ENCODE data around the gene RPS27L. TPM values are rescaled to one million over a fixed set of nuclear protein-coding genes. Genes with fewer than 3 reads are reported as not detected.

The RPS27L gene
- total and polyA plus RNA-seq, 9 of the 15 experiments (the other 6 are each of a cell fraction or from before 2014, with no cell fraction given), result 72.2 to 382 (median 116) TPM

GRCh38 chr15:63163217-63163616 lies 5.9 kb upstream of the RPS27L start:
- ATAC-seq, result no peak

More at GRCh38 chr15:63163217-63163616, 5.9 kb upstream of the RPS27L start:
- intact Hi-C loops (cut with micrococcal nuclease), result loop anchor here (10.0 kb wide), 1 partner anchor 242 kb away; no protein-coding TSS in a partner anchor
- FAIRE-seq (no peak), DNase-seq (ENCODE audit: extremely low read depth in 1 of 4, low spot score in 3 of 4) (no peak)
- no peaks in the 10 kb centered on the region for H4K20me1 ChIP-seq (replicated peaks; ENCODE audit: control insufficient read depth, insufficient read depth, low read length)
- H3K4me1 ChIP-seq (replicated peaks in 1 of 2; ENCODE audit: control insufficient read depth in 2 of 2, insufficient read depth in 2 of 2, low read length in 2 of 2), result peaks cover 0 to under 1% of the 10 kb centered on the region in 2 experiments; a peak in 1 of 5 replicates
- no peaks in the 10 kb centered on the region for H3K36me3 ChIP-seq (ENCODE audit: control insufficient read depth, insufficient read depth, low read length)
- no peak overlapping the region for H3K4me2 ChIP-seq (ENCODE audit: insufficient read depth, low read length)
- no peaks in the 10 kb centered on the region for H3K9me3 ChIP-seq (replicated peaks; ENCODE audit: control insufficient read depth, insufficient read depth, low read depth, low read length)
- 46% methylated on average over 4 of the region's 4 CpGs for WGBS (ENCODE audit: insufficient coverage, low coverage, missing lambda C conversion rate)
- ChIA-PET POLR2A (interaction anchor here (1.1 kb wide), 1 partner anchor 10 kb away, joined by 3 read pairs; no protein-coding TSS in a partner anchor), CTCF (ENCODE audit: low intra/inter-chr PET ratio) (no interaction called here)
- no peak overlapping the region for H2AFZ ChIP-seq (ENCODE audit: low read depth, low read length)
- peaks cover 2% of the 10 kb centered on the region; the same call in 1 of the 3 replicates for H3K79me2 ChIP-seq (ENCODE audit: control insufficient read depth, insufficient read depth, low read length)
- H3K4me3 ChIP-seq, result no peak overlapping the region
- no peaks in the 10 kb centered on the region for H3K9me1 ChIP-seq (ENCODE audit: control insufficient read depth, insufficient read depth, low read length)
- no peak overlapping the region for H3K9ac ChIP-seq (ENCODE audit: insufficient read depth in 1 of 2, low read depth in 2 of 2, low read length in 2 of 2)
- in situ Hi-C loops (cut with MboI), result no loop called here
- H3K27me3 ChIP-seq (ENCODE audit: control insufficient read depth in 2 of 2, insufficient read depth in 2 of 2, low read length in 2 of 2), result no peaks in the 10 kb centered on the region
- no peak overlapping the region for H3K27ac ChIP-seq (ENCODE audit: extremely low read depth, low read depth, low read length)
- BruUV-seq (replicated peaks), result no TSS peak
- TF ChIP-seq, protein P1, sequence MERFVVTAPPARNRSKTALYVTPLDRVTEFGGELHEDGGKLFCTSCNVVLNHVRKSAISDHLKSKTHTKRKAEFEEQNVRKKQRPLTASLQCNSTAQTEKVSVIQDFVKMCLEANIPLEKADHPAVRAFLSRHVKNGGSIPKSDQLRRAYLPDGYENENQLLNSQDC (CRISPR knock-in tag; IDR thresholded peaks at IDR 0.05), result no peak
- TF ChIP-seq SPI1 (IDR thresholded peaks at IDR 0.05; ENCODE audit: borderline replicate concordance, low read depth, low read length), result no peak
- no peak for TF ChIP-seq FOXK2 (conservative IDR thresholded peaks at IDR 0.05 in 1 of 2, IDR thresholded peaks at IDR 0.05 in 1 of 2; ENCODE audit: low read depth in 2 of 2)
- no peak for TF ChIP-seq CEBPB (tag; IDR thresholded peaks at IDR 0.05)
- no peak for TF ChIP-seq RBM22 (IDR thresholded peaks at IDR 0.05; ENCODE audit: low read depth, low read length, poor library complexity, severe bottlenecking)
- no peak for TF ChIP-seq SNRNP70 (optimal IDR thresholded peaks at IDR 0.05; ENCODE audit: low read depth, low read length)
- TF ChIP-seq, protein P2, sequence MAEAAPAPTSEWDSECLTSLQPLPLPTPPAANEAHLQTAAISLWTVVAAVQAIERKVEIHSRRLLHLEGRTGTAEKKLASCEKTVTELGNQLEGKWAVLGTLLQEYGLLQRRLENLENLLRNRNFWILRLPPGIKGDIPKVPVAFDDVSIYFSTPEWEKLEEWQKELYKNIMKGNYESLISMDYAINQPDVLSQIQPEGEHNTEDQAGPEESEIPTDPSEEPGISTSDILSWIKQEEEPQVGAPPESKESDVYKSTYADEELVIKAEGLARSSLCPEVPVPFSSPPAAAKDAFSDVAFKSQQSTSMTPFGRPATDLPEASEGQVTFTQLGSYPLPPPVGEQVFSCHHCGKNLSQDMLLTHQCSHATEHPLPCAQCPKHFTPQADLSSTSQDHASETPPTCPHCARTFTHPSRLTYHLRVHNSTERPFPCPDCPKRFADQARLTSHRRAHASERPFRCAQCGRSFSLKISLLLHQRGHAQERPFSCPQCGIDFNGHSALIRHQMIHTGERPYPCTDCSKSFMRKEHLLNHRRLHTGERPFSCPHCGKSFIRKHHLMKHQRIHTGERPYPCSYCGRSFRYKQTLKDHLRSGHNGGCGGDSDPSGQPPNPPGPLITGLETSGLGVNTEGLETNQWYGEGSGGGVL (CRISPR knock-in tag; IDR thresholded peaks at IDR 0.05), result no peak
- TF ChIP-seq ZFP36 (IDR thresholded peaks at IDR 0.05; ENCODE audit: low read depth, low read length, partially characterized antibody), result no peak
- no peak for TF ChIP-seq SOX6 (IDR thresholded peaks at IDR 0.05)
- no peak for TF ChIP-seq ZMIZ1 (IDR thresholded peaks at IDR 0.05; ENCODE audit: low read depth in 2 of 2, low read length in 2 of 2)
- no peak for TF ChIP-seq ATF7 (IDR thresholded peaks at IDR 0.05)
- TF ChIP-seq E2F3 (CRISPR knock-in tag; IDR thresholded peaks at IDR 0.05), result no peak
- no peak for TF ChIP-seq ZNF253 (CRISPR knock-in tag; conservative IDR thresholded peaks at IDR 0.05)
- TF ChIP-seq RBM39 (optimal IDR thresholded peaks at IDR 0.05; ENCODE audit: low read depth, low read length), result no peak
- TF ChIP-seq CBX3 (IDR thresholded peaks at IDR 0.05; ENCODE audit: borderline replicate concordance in 1 of 2, low read length in 2 of 2), result no peak
- no peak for TF ChIP-seq DNMT1 (IDR thresholded peaks at IDR 0.05)
- no peak for TF ChIP-seq POU5F1 (IDR thresholded peaks at IDR 0.05; ENCODE audit: borderline replicate concordance, low read depth, low read length, partially characterized antibody)

Data from K562 (cell line).